Measurements from ENCODE around the gene MT1A. TPM values are rescaled to one million over a fixed set of nuclear protein-coding genes. Genes with fewer than 3 reads are reported as not detected.
A peak's percentile ranks its signal among the peaks of the same experiment; 100 is the strongest.

Gene MT1A
- total RNA-seq, 1 donor from 2014 or later, result 4.9 TPM

- intact Hi-C loops (cut with DNase I), result no loop called here
- H3K36me3 ChIP-seq, result no peaks in the 10 kb centered on the region
These were observed 33.5 kb upstream of the MT1A start for GRCh38 chr16:56604966-56605365.

GRCh38 chr16:56605475-56605874 is 33.0 kb upstream of the MT1A start:
- Histone ChIP-seq H3K27me3 (no peaks in the 10 kb centered on the region), H3K4me3 (no peak overlapping the region), H3K4me1 (peaks cover 28% of the 10 kb centered on the region), H3K27ac (peak overlapping the region; percentile 97), H3K36me3 (no peaks in the 10 kb centered on the region), H3K9me3 (no peaks in the 10 kb centered on the region)
- ATAC-seq (no peak), DNase-seq (no peak)
- intact Hi-C loops (cut with DNase I), result no loop called here
- TF ChIP-seq CTCF (IDR thresholded peaks at IDR 0.05), result no peak

More at GRCh38 chr16:56604966-56605365, 33.5 kb upstream of the MT1A start:
- no peak for ATAC-seq
- no peaks in the 10 kb centered on the region for H3K9me3 ChIP-seq
- no peak for DNase-seq
- no peak overlapping the region for H3K4me3 ChIP-seq
- no peaks in the 10 kb centered on the region for H3K27me3 ChIP-seq
- no peak for TF ChIP-seq CTCF (IDR thresholded peaks at IDR 0.05)
- H3K4me1 ChIP-seq, result peaks cover 22% of the 10 kb centered on the region
- peak overlapping the region; percentile 97 for H3K27ac ChIP-seq

- ATAC-seq, result no peak
- DNase-seq, result no peak
- H3K4me1 ChIP-seq, result peaks cover 33% of the 10 kb centered on the region
- H3K36me3 ChIP-seq, result no peaks in the 10 kb centered on the region
- no peak for TF ChIP-seq CTCF (IDR thresholded peaks at IDR 0.05)
- intact Hi-C loops (cut with DNase I), result no loop called here
- no peak overlapping the region for H3K4me3 ChIP-seq
- no peaks in the 10 kb centered on the region for H3K27me3 ChIP-seq
- no peaks in the 10 kb centered on the region for H3K9me3 ChIP-seq
- H3K27ac ChIP-seq, result peak overlapping the region; percentile 97
These were observed 32.4 kb upstream of the MT1A start for GRCh38 chr16:56606071-56606475.

GRCh38 chr16:56606476-56607108 is 31.9 kb upstream of the MT1A start:
- no peak for ATAC-seq

GRCh38 chr16:56607109-56607618 is 31.3 kb upstream of the MT1A start:
- TF ChIP-seq CTCF (IDR thresholded peaks at IDR 0.05), result no peak
- ATAC-seq (peak; percentile 48), DNase-seq (peak; percentile 82)
- intact Hi-C loops (cut with DNase I), result no loop called here
- Histone ChIP-seq H3K4me3 (no peak overlapping the region), H3K9me3 (no peaks in the 10 kb centered on the region), H3K36me3 (no peaks in the 10 kb centered on the region), H3K27ac (peak overlapping the region; percentile 97), H3K4me1 (peaks cover 39% of the 10 kb centered on the region), H3K27me3 (no peaks in the 10 kb centered on the region)

More at GRCh38 chr16:56606476-56607108, 31.9 kb upstream of the MT1A start:
- DNase-seq, result no peak
- intact Hi-C loops (cut with DNase I), result no loop called here
- H3K27me3 ChIP-seq, result no peaks in the 10 kb centered on the region
- H3K4me3 ChIP-seq, result no peak overlapping the region
- H3K27ac ChIP-seq, result peak overlapping the region; percentile 97
- no peaks in the 10 kb centered on the region for H3K36me3 ChIP-seq
- peaks cover 39% of the 10 kb centered on the region for H3K4me1 ChIP-seq
- H3K9me3 ChIP-seq, result no peaks in the 10 kb centered on the region
- TF ChIP-seq CTCF (IDR thresholded peaks at IDR 0.05), result no peak
